GM23338 (cell line): ENCODE results near the gene SLC32A1. TPM values are rescaled to one million over a fixed set of nuclear protein-coding genes. Genes with fewer than 3 reads are reported as not detected.
A peak's percentile ranks its signal among the peaks of the same experiment; 100 is the strongest.

Experiments
- ATAC-seq: fragments of 200-7000 bp; cut with Tn5 transposase; 3 replicates; pipeline ENCODE4 v1.9.1; 2020
- DNase-seq: peaks from one replicate; pipeline ENCODE4 v3.0.0-alpha.2; 2015; ENCODE audit warnings: low spot score
- H2AFZ ChIP-seq: fragments of 200-600 bp; sonication (generic); 2 replicates; pipeline ENCODE4 v1.8.0; 2016; ENCODE audit warnings: antibody characterized with exemption, mild to moderate bottlenecking, moderate library complexity
- H3F3A ChIP-seq: fragments of 200-600 bp; sonication (generic); replicated peaks from 2 replicates; pipeline ENCODE4 v1.8.0; 2017; ENCODE audit warnings: antibody characterized with exemption, mixed run types, low read depth
- H3K27ac ChIP-seq: fragments of 200-600 bp; sonication (generic); 2 replicates; pipeline ENCODE4 v1.6.1; 2016; ENCODE audit warnings: low read depth
- H3K27me3 ChIP-seq: fragments of 200-600 bp; sonication (generic); 2 replicates; pipeline ENCODE4 v1.8.0; 2016; ENCODE audit warnings: mild to moderate bottlenecking, mixed run types, moderate library complexity; ENCODE audit not compliant: insufficient read depth
- H3K36me3 ChIP-seq: fragments of 200-600 bp; sonication (generic); 2 replicates; pipeline ENCODE4 v1.8.0; 2016; ENCODE audit warnings: mild to moderate bottlenecking; ENCODE audit not compliant: insufficient read depth
- H3K4me1 ChIP-seq: fragments of 200-600 bp; sonication (generic); 2 replicates; pipeline ENCODE4 v1.8.0; 2016; ENCODE audit warnings: mild to moderate bottlenecking, moderate library complexity; ENCODE audit not compliant: insufficient read depth
- H3K4me2 ChIP-seq: fragments of 200-600 bp; sonication (generic); 2 replicates; pipeline ENCODE4 v1.7.1; 2017; ENCODE audit warnings: mixed run types
- H3K4me3 ChIP-seq: fragments of 200-600 bp; sonication (generic); 2 replicates; pipeline ENCODE4 v1.6.1; 2016; ENCODE audit warnings: mixed run types
- H3K79me2 ChIP-seq: fragments of 200-600 bp; sonication (generic); replicated peaks from 2 replicates; pipeline ENCODE4 v1.8.0; 2017; ENCODE audit warnings: mild to moderate bottlenecking; ENCODE audit not compliant: insufficient read depth
- H3K9me2 ChIP-seq: fragments of 200-600 bp; sonication (generic); 2 replicates; pipeline ENCODE4 v1.8.0; 2017; ENCODE audit not compliant: insufficient read depth
- H4K20me1 ChIP-seq: fragments of 200-600 bp; sonication (generic); replicated peaks from 2 replicates; pipeline ENCODE4 v1.8.0; 2017; ENCODE audit warnings: mild to moderate bottlenecking; ENCODE audit not compliant: insufficient read depth
- H3K27ac Mint-ChIP-seq: 2 replicates; pipeline ENCODE4 v1.8.0; 2020; ENCODE audit warnings: inconsistent platforms, mild to moderate bottlenecking, moderate library complexity, mixed read lengths
- H3K27me3 Mint-ChIP-seq: 3 replicates; pipeline ENCODE4 v1.8.0; 2022; ENCODE audit warnings: low read depth, mild to moderate bottlenecking, moderate library complexity, mixed read lengths, inconsistent platforms; ENCODE audit not compliant: insufficient read depth, poor library complexity
- H3K36me3 Mint-ChIP-seq: 3 replicates; pipeline ENCODE4 v1.8.0; 2021; ENCODE audit warnings: low read depth, mild to moderate bottlenecking, inconsistent platforms, moderate library complexity, mixed read lengths
- H3K4me1 Mint-ChIP-seq: 3 replicates; pipeline ENCODE4 v1.8.0; 2020; ENCODE audit warnings: mild to moderate bottlenecking, inconsistent platforms, mixed read lengths
- H3K4me3 Mint-ChIP-seq: 3 replicates; pipeline ENCODE4 v1.8.0; 2021; ENCODE audit warnings: moderate library complexity, mild to moderate bottlenecking, inconsistent platforms, mixed read lengths
- H3K9me3 Mint-ChIP-seq: 3 replicates; pipeline ENCODE4 v1.8.0; 2020; ENCODE audit warnings: moderate library complexity, mild to moderate bottlenecking, inconsistent platforms, mixed read lengths
- ZNF114 ChIP-seq: fragments of 250-450 bp; sonication (Bioruptor Pico); IDR thresholded peaks from 2 replicates; pipeline ENCODE4 v1.5.0; 2020; ENCODE audit warnings: mild to moderate bottlenecking, moderate library complexity
- ZNF331 ChIP-seq: fragments of 250-450 bp; sonication (Bioruptor Pico); IDR thresholded peaks from 2 replicates; pipeline ENCODE4 v1.5.0; 2020; ENCODE audit warnings: low read depth, mild to moderate bottlenecking, moderate library complexity
- polyA plus RNA-seq: library from polyadenylated mRNA; unstranded; fragments of >200 nt; fragmentation: Nextera tagmentation; extraction: Ambion mirVana; gene quantifications from 2 replicates; pipeline ENCODE4 v1.2.1, GENCODE V29; 2016
- total RNA-seq: library from RNA; depleted of rRNA; stranded (reverse); fragments of >200 nt; shearing (Covaris generic); gene quantifications from 2 replicates; pipeline ENCODE4 v1.2.3, GENCODE V29; 2014
- TF ChIP-seq, protein P1 (sequence below): fragments of 250-450 bp; sonication (Bioruptor Pico); IDR thresholded peaks from 2 replicates; pipeline ENCODE4 v1.5.0; 2020; ENCODE audit warnings: mild to moderate bottlenecking, moderate library complexity
- TF ChIP-seq, protein P2 (sequence below), 2 experiments: fragments of 200-600 bp in 1 of 2; sonication (generic) in 1 of 2; conservative IDR thresholded peaks; 2 replicates each; pipeline versions ENCODE4 v1.5.1 to v1.6.1; 2016 to 2017; ENCODE audit warnings: antibody characterized with exemption in 2 of 2, low read depth in 2 of 2, mild to moderate bottlenecking in 2 of 2, moderate library complexity in 1 of 2
- TF ChIP-seq, protein P3 (sequence below): IDR thresholded peaks from one replicate; pipeline ENCODE4 v1.6.1; 2018; ENCODE audit warnings: antibody characterized with exemption; ENCODE audit not compliant: unreplicated experiment

The SLC32A1 gene
- total and polyA plus RNA-seq, 2 experiments from 2014 or later: 0.87 TPM; not detected in 1

DNA sequence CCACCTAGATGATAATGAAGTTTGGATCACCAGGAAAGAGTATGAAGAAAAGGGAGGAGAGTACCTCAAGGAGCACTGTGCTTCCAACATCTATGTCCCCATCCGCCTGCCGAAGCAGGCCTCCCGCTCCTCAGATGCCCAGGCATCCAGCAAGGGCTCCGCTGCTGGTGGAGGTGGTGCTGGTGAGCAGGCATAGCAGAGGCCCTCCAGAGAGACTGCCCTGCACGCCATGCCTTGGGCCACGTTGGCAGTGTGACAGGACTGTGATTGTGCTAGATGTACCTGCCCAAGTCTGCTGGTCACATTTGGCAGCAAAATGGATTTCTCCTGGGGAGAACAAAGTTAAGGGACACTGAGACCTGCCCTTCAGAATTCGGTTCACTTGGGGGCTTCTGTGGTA, 47.3 kb downstream of the SLC32A1 start:
- Histone ChIP-seq H3K4me1 (peaks cover 3% of the 10 kb centered on the region; the same call in 1 of the 2 replicates), H3K27me3 (no peaks in the 10 kb centered on the region), H3K4me2 (no peak overlapping the region), H2AFZ (no peak overlapping the region), H4K20me1 (no peaks in the 10 kb centered on the region), H3K9me2 (no peaks in the 10 kb centered on the region), H3F3A (no peaks in the 10 kb centered on the region), H3K27ac (no peak overlapping the region), H3K79me2 (no peaks in the 10 kb centered on the region), H3K36me3 (peaks cover 32% of the 10 kb centered on the region; the same call in 1 of the 2 replicates), H3K4me3 (no peak overlapping the region)
- TF ChIP-seq ZNF114 (CRISPR knock-in tag) (no peak), ZNF331 (CRISPR knock-in tag) (no peak)
- TF ChIP-seq, protein P1, sequence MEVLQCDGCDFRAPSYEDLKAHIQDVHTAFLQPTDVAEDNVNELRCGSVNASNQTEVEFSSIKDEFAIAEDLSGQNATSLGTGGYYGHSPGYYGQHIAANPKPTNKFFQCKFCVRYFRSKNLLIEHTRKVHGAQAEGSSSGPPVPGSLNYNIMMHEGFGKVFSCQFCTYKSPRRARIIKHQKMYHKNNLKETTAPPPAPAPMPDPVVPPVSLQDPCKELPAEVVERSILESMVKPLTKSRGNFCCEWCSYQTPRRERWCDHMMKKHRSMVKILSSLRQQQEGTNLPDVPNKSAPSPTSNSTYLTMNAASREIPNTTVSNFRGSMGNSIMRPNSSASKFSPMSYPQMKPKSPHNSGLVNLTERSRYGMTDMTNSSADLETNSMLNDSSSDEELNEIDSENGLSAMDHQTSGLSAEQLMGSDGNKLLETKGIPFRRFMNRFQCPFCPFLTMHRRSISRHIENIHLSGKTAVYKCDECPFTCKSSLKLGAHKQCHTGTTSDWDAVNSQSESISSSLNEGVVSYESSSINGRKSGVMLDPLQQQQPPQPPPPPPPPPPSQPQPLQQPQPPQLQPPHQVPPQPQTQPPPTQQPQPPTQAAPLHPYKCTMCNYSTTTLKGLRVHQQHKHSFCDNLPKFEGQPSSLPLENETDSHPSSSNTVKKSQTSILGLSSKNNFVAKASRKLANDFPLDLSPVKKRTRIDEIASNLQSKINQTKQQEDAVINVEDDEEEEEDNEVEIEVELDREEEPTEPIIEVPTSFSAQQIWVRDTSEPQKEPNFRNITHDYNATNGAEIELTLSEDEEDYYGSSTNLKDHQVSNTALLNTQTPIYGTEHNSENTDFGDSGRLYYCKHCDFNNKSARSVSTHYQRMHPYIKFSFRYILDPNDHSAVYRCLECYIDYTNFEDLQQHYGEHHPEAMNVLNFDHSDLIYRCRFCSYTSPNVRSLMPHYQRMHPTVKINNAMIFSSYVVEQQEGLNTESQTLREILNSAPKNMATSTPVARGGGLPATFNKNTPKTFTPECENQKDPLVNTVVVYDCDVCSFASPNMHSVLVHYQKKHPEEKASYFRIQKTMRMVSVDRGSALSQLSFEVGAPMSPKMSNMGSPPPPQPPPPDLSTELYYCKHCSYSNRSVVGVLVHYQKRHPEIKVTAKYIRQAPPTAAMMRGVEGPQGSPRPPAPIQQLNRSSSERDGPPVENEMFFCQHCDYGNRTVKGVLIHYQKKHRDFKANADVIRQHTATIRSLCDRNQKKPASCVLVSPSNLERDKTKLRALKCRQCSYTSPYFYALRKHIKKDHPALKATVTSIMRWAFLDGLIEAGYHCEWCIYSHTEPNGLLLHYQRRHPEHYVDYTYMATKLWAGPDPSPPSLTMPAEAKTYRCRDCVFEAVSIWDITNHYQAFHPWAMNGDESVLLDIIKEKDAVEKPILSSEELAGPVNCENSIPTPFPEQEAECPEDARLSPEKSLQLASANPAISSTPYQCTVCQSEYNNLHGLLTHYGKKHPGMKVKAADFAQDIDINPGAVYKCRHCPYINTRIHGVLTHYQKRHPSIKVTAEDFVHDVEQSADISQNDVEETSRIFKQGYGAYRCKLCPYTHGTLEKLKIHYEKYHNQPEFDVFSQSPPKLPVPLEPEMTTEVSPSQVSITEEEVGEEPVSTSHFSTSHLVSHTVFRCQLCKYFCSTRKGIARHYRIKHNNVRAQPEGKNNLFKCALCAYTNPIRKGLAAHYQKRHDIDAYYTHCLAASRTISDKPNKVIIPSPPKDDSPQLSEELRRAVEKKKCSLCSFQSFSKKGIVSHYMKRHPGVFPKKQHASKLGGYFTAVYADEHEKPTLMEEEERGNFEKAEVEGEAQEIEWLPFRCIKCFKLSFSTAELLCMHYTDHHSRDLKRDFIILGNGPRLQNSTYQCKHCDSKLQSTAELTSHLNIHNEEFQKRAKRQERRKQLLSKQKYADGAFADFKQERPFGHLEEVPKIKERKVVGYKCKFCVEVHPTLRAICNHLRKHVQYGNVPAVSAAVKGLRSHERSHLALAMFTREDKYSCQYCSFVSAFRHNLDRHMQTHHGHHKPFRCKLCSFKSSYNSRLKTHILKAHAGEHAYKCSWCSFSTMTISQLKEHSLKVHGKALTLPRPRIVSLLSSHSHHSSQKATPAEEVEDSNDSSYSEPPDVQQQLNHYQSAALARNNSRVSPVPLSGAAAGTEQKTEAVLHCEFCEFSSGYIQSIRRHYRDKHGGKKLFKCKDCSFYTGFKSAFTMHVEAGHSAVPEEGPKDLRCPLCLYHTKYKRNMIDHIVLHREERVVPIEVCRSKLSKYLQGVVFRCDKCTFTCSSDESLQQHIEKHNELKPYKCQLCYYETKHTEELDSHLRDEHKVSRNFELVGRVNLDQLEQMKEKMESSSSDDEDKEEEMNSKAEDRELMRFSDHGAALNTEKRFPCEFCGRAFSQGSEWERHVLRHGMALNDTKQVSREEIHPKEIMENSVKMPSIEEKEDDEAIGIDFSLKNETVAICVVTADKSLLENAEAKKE (CRISPR knock-in tag): no peak
- TF ChIP-seq, protein P2, sequence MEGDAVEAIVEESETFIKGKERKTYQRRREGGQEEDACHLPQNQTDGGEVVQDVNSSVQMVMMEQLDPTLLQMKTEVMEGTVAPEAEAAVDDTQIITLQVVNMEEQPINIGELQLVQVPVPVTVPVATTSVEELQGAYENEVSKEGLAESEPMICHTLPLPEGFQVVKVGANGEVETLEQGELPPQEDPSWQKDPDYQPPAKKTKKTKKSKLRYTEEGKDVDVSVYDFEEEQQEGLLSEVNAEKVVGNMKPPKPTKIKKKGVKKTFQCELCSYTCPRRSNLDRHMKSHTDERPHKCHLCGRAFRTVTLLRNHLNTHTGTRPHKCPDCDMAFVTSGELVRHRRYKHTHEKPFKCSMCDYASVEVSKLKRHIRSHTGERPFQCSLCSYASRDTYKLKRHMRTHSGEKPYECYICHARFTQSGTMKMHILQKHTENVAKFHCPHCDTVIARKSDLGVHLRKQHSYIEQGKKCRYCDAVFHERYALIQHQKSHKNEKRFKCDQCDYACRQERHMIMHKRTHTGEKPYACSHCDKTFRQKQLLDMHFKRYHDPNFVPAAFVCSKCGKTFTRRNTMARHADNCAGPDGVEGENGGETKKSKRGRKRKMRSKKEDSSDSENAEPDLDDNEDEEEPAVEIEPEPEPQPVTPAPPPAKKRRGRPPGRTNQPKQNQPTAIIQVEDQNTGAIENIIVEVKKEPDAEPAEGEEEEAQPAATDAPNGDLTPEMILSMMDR (conservative IDR thresholded peaks at IDR 0.05; ENCODE audit: low read depth in 2 of 2): no peak
- TF ChIP-seq, protein P3, sequence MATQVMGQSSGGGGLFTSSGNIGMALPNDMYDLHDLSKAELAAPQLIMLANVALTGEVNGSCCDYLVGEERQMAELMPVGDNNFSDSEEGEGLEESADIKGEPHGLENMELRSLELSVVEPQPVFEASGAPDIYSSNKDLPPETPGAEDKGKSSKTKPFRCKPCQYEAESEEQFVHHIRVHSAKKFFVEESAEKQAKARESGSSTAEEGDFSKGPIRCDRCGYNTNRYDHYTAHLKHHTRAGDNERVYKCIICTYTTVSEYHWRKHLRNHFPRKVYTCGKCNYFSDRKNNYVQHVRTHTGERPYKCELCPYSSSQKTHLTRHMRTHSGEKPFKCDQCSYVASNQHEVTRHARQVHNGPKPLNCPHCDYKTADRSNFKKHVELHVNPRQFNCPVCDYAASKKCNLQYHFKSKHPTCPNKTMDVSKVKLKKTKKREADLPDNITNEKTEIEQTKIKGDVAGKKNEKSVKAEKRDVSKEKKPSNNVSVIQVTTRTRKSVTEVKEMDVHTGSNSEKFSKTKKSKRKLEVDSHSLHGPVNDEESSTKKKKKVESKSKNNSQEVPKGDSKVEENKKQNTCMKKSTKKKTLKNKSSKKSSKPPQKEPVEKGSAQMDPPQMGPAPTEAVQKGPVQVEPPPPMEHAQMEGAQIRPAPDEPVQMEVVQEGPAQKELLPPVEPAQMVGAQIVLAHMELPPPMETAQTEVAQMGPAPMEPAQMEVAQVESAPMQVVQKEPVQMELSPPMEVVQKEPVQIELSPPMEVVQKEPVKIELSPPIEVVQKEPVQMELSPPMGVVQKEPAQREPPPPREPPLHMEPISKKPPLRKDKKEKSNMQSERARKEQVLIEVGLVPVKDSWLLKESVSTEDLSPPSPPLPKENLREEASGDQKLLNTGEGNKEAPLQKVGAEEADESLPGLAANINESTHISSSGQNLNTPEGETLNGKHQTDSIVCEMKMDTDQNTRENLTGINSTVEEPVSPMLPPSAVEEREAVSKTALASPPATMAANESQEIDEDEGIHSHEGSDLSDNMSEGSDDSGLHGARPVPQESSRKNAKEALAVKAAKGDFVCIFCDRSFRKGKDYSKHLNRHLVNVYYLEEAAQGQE: no peak
- ATAC-seq (no peak), DNase-seq (no peak)
- peak overlapping the region; percentile 46; the same call in 1 of the 2 replicates for H3K27ac Mint-ChIP-seq
- peaks cover 14% of the 10 kb centered on the region for H3K9me3 Mint-ChIP-seq
- peaks cover 7% of the 10 kb centered on the region for H3K27me3 Mint-ChIP-seq
- no peak overlapping the region for H3K4me3 Mint-ChIP-seq
- peaks cover 71% of the 10 kb centered on the region for H3K36me3 Mint-ChIP-seq
- H3K4me1 Mint-ChIP-seq: peaks cover 2% of the 10 kb centered on the region
